GM12878 (cell line): ENCODE data around the gene TOPORS. TPM values are rescaled to one million over a fixed set of nuclear protein-coding genes. Genes with fewer than 3 reads are reported as not detected.

Experiments
- ATAC-seq: fragments of 200-7000 bp; cut with Tn5 transposase; 3 replicates; pipeline ENCODE4 v1.9.1; 2020; ENCODE audit warnings: mild to moderate bottlenecking, moderate library complexity
- BruUV-seq: library from RNA; stranded (reverse); fragments of 400-500 nt; replicated peaks from 2 replicates; lab custom pipeline; 2021; lab: Mats Ljungman, UMichigan
- CTCF ChIA-PET: fragments of 300-600 bp; sonication (Branson Sonifier 250); formaldehyde crosslinking; extraction: SDS; loops from one replicate; lab custom pipeline; 2021; ENCODE audit warnings: inconsistent platforms; lab: Yijun Ruan, JAX
- POLR2A ChIA-PET: fragments of 350-600 bp; formaldehyde crosslinking; extraction: SDS; loops from one replicate; lab custom pipeline; 2021; ENCODE audit warnings: inconsistent platforms; lab: Charles Lee
- RAD21 ChIA-PET: fragments of 300-600 bp; sonication (Branson Sonifier 250); formaldehyde crosslinking; loops from one replicate; lab custom pipeline; 2023; ENCODE audit warnings: antibody characterized with exemption; ENCODE audit not compliant: unreplicated experiment; lab: Charles Lee
- SMC1A ChIA-PET: fragments of 300-600 bp; sonication (Branson Sonifier 250); formaldehyde crosslinking; loops from one replicate; lab custom pipeline; 2023; ENCODE audit not compliant: unreplicated experiment, uncharacterized antibody; lab: Charles Lee
- DNase-seq: peaks from one replicate; pipeline ENCODE4 v3.0.0-alpha.2; 2011; ENCODE audit warnings: low read depth, low spot score
- FAIRE-seq: peaks from 3 replicates; lab custom pipeline; 2011; peaks lifted over from hg19 to GRCh38; lab: Jason Lieb, UNC
- H2AFZ ChIP-seq: 2 replicates; pipeline ENCODE4 v1.6.0; 2011; ENCODE audit warnings: low read depth, low read length, control low read depth; ENCODE audit not compliant: control insufficient read depth
- H3K27ac ChIP-seq: 2 replicates; pipeline ENCODE4 v1.5.1; 2011; ENCODE audit warnings: control low read depth; ENCODE audit not compliant: control insufficient read depth, insufficient read depth
- H3K27me3 ChIP-seq, 2 experiments: replicated peaks in 1 of 2; 2 replicates each; pipeline versions ENCODE4 v1.6.0 to v1.6.1; 2011; ENCODE audit warnings: low read length in 1 of 2; ENCODE audit not compliant: control insufficient read depth in 2 of 2, insufficient read depth in 2 of 2
- H3K36me3 ChIP-seq, 2 experiments: 2 replicates each; pipeline ENCODE4 v1.5.1; 2011; ENCODE audit warnings: low read length in 1 of 2; ENCODE audit not compliant: control insufficient read depth in 2 of 2, insufficient read depth in 2 of 2
- H3K4me1 ChIP-seq: 2 replicates; pipeline ENCODE4 v1.6.1; 2011; ENCODE audit warnings: mild to moderate bottlenecking, low read length, moderate library complexity, mixed read lengths; ENCODE audit not compliant: control insufficient read depth, insufficient read depth
- H3K4me2 ChIP-seq: 2 replicates; pipeline ENCODE4 v1.6.0; 2011; ENCODE audit warnings: control low read depth; ENCODE audit not compliant: control insufficient read depth, insufficient read depth
- H3K4me3 ChIP-seq: fragments of 200-600 bp; sonication (generic); 2 replicates; pipeline ENCODE4 v1.5.1; 2016
- H3K79me2 ChIP-seq: 2 replicates; pipeline ENCODE4 v1.6.0; 2011; ENCODE audit warnings: low read length; ENCODE audit not compliant: control insufficient read depth, insufficient read depth
- H3K9ac ChIP-seq: 2 replicates; pipeline ENCODE4 v1.8.0; 2011; ENCODE audit warnings: low read length, control low read depth, mixed read lengths; ENCODE audit not compliant: control insufficient read depth, insufficient read depth
- H3K9me3 ChIP-seq: replicated peaks from 3 replicates; pipeline ENCODE4 v1.5.1; 2011; ENCODE audit warnings: mild to moderate bottlenecking, low read length; ENCODE audit not compliant: control insufficient read depth, insufficient read depth
- H4K20me1 ChIP-seq: 2 replicates; pipeline ENCODE4 v1.6.0; 2011; ENCODE audit not compliant: control insufficient read depth, insufficient read depth
- NBN ChIP-seq: fragments of 450-650 bp; IDR thresholded peaks from 2 replicates; pipeline ENCODE4 v1.6.1; 2016
- RAD21 ChIP-seq: IDR thresholded peaks from 2 replicates; pipeline ENCODE4 v1.6.1; 2011; ENCODE audit warnings: mild to moderate bottlenecking, low read depth, low read length, moderate library complexity; ENCODE audit not compliant: insufficient read depth
- SMC3 ChIP-seq: IDR thresholded peaks from 2 replicates; pipeline ENCODE4 v1.6.1; 2011; ENCODE audit warnings: low read length, improper control_type of control experiment, borderline replicate concordance
- YY1 ChIP-seq: IDR thresholded peaks from 2 replicates; pipeline ENCODE4 v1.6.1; 2011; ENCODE audit warnings: low read depth, mild to moderate bottlenecking, low read length
- WGBS: methylation state at CpG from one replicate; pipeline ENCODE4 v1.1.6; 2016; ENCODE audit warnings: low lambda C conversion rate; ENCODE audit not compliant: insufficient replicate concordance, insufficient coverage; ENCODE audit errors: missing lambda C conversion rate; 5-methylcytosine and 5-hydroxymethylcytosine counted together
- in situ Hi-C: fragments of 300-500 bp; cut with MboI; formaldehyde crosslinking; loops from 9 replicates; pipeline ENCODE4 v1.14.3; 2018; ENCODE audit warnings: mixed read lengths
- intact Hi-C: fragments of 100-400 bp; cut with micrococcal nuclease; formaldehyde crosslinking; loops from one replicate; pipeline ENCODE4 v1.14.2; 2022; ENCODE audit not compliant: unreplicated experiment
- polyA plus RNA-seq, 11 experiments: library from polyadenylated mRNA; depleted of rRNA in 4 of 11; unstranded in 6 of 11; stranded (reverse) in 5 of 11; fragments of >200 nt; fragmentation: Nextera tagmentation in 4 of 11; fragmentation: Illumina TruSeq in 1 of 11; extraction: Ambion mirVana in 4 of 11; extraction: Trizol in 1 of 11; gene quantifications; 1 replicate in 1 of 11; 2 replicates in 10 of 11; pipeline versions ENCODE4 v1.2.1 to v1.2.3, GENCODE V29; 2011 to 2016; ENCODE audit warnings: inconsistent platforms in 2 of 11, missing spikeins in 2 of 11, low read depth in 1 of 11
- total RNA-seq, 4 experiments: library from RNA; depleted of rRNA in 3 of 4; stranded (reverse); fragments of >200 nt in 3 of 4; fragmentation: Illumina TruSeq in 1 of 4; extraction: Trizol in 1 of 4; gene quantifications; 2 replicates each; pipeline versions ENCODE4 v1.2.1 to v1.2.3, GENCODE V29; 2013 to 2021
- TF ChIP-seq, protein P1 (sequence below): IDR thresholded peaks from 2 replicates; pipeline ENCODE4 v1.6.1; 2011; ENCODE audit warnings: borderline replicate concordance, low read depth, mild to moderate bottlenecking, moderate library complexity, mixed read lengths, low read length; ENCODE audit not compliant: insufficient read depth; ENCODE audit errors: extremely low read length
- TF ChIP-seq, protein P2 (sequence below), 3 experiments: IDR thresholded peaks in 2 of 3; conservative IDR thresholded peaks in 1 of 3; 2 replicates each; pipeline ENCODE4 v1.5.1; 2011; ENCODE audit warnings: low read depth in 3 of 3, low read length in 3 of 3, mild to moderate bottlenecking in 3 of 3, control low read depth in 2 of 3, moderate library complexity in 2 of 3, inconsistent platforms in 1 of 3, mixed read lengths in 1 of 3; ENCODE audit not compliant: control insufficient read depth in 2 of 3, insufficient read depth in 1 of 3; ENCODE audit errors: extremely low read depth in 1 of 3

Gene TOPORS
- total and polyA plus RNA-seq, 10 of the 15 experiments (the other 5 are each of a cell fraction or from before 2014, with no cell fraction given): 6.0 to 27.8 (median 14.3) TPM

DNA sequence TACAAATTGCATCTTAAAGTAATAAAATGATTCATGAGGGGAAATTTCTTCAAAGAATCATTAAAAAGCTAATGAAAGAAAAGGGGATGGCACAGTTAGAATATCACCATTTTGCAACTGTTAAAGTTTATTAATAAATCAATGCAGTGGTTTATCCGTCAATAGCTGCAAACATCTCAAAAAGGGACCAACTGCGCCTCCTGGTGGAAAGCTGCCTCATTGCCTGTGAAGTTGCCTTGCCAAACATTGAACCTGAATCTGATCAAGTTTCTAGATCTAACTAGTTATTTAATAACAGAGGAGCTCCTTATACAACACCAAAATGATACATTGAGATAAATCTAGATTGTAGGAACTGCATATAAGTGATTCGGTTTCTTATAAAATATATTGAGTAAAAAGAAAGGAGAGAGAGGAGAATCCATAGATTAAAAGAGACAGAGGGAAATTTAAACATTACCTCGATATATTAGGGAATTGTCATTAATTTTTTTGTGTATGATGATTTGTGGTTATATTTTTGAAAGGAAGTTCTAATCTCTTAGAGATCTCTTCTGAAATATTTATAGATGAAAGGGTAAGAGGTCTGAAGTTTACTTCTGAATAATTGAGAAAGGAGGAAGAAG, 27.4 kb upstream of the TOPORS start:
- in situ Hi-C loops (loop anchor here (5.0 kb wide), 2 partner anchors 198 to 387 kb away; partner anchors contain the start of gene ACO1), intact Hi-C loops (loop anchor here (1.0 kb wide), 2 partner anchors 197 to 202 kb away; no protein-coding TSS in a partner anchor)
- Histone ChIP-seq H3K9me3 (no peaks in the 10 kb centered on the region), H3K36me3 (no peaks in the 10 kb centered on the region), H2AFZ (no peak overlapping the region), H3K27me3 (no peaks in the 10 kb centered on the region), H3K9ac (no peak overlapping the region), H3K4me1 (peaks cover 4% of the 10 kb centered on the region; the same call in 1 of the 2 replicates), H3K4me2 (no peak overlapping the region), H4K20me1 (no peaks in the 10 kb centered on the region), H3K4me3 (no peak overlapping the region), H3K27ac (no peak overlapping the region), H3K79me2 (no peaks in the 10 kb centered on the region)
- RAD21 ChIA-PET: interaction anchor here (0.8 to 12.1 kb wide), 14 partner anchors 9 to 393 kb away, joined by 3 to 368 read pairs (median 5); partner anchors contain the start of genes ACO1 and RIGI
- CTCF ChIA-PET: interaction anchor here (0.7 to 10.0 kb wide), 53 partner anchors 7 to 413 kb away, joined by 3 to 597 read pairs (median 5); partner anchors contain the start of genes ACO1, NDUFB6 and RIGI
- SMC1A ChIA-PET: interaction anchor here (0.6 to 7.5 kb wide), 31 partner anchors 9 to 397 kb away, joined by 3 to 285 read pairs (median 4); partner anchors contain the start of gene ACO1
- TF ChIP-seq, protein P1, sequence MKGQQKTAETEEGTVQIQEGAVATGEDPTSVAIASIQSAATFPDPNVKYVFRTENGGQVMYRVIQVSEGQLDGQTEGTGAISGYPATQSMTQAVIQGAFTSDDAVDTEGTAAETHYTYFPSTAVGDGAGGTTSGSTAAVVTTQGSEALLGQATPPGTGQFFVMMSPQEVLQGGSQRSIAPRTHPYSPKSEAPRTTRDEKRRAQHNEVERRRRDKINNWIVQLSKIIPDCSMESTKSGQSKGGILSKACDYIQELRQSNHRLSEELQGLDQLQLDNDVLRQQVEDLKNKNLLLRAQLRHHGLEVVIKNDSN: no peak
- no peak for TF ChIP-seq NBN
- TF ChIP-seq YY1: peak; percentile 49; the same call in 1 of the 2 replicates
- TF ChIP-seq RAD21: peak; percentile 83
- TF ChIP-seq, protein P2, sequence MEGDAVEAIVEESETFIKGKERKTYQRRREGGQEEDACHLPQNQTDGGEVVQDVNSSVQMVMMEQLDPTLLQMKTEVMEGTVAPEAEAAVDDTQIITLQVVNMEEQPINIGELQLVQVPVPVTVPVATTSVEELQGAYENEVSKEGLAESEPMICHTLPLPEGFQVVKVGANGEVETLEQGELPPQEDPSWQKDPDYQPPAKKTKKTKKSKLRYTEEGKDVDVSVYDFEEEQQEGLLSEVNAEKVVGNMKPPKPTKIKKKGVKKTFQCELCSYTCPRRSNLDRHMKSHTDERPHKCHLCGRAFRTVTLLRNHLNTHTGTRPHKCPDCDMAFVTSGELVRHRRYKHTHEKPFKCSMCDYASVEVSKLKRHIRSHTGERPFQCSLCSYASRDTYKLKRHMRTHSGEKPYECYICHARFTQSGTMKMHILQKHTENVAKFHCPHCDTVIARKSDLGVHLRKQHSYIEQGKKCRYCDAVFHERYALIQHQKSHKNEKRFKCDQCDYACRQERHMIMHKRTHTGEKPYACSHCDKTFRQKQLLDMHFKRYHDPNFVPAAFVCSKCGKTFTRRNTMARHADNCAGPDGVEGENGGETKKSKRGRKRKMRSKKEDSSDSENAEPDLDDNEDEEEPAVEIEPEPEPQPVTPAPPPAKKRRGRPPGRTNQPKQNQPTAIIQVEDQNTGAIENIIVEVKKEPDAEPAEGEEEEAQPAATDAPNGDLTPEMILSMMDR (IDR thresholded peaks at IDR 0.05 in 2 of 3, conservative IDR thresholded peaks at IDR 0.05 in 1 of 3; ENCODE audit: control insufficient read depth in 2 of 3, extremely low read depth in 1 of 3, insufficient read depth in 1 of 3, low read depth in 3 of 3, low read length in 3 of 3): peak; percentile 85 to 93 (median 91)
- TF ChIP-seq SMC3: peak; percentile 97
- POLR2A ChIA-PET: interaction anchor here (2.0 kb wide), 1 partner anchor 201 kb away, joined by 7 read pairs; no protein-coding TSS in a partner anchor
- no TSS peak for BruUV-seq
- ATAC-seq (peak; percentile 73), FAIRE-seq (peak; percentile 86), DNase-seq (no peak)
- 11% methylated on average over 4 of the region's 4 CpGs for WGBS
